ENCODE measurements around the gene THAP3. TPM values are rescaled to one million over a fixed set of nuclear protein-coding genes. Genes with fewer than 3 reads are reported as not detected.

The THAP3 gene
- total RNA-seq, 2 donors from 2014 or later: 37.6 to 42.1 TPM

DNA sequence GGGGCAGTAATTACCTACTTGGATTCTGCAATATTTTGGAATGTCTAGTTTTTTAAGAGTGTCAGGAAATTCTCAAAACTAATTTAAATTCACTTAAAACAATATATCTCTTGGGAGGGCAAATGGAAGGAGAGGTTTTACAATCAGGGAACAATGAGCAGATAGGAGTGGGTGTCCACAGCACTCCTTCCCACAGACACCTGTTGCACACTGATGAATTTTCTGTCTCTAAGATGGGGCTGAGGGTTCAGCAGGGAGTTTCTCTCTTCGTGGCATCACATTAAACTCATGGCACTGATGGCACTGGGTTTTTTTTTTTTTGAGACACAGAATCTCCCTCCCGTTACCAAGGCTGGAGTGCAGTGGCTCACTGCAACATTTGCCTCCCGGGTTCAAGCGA lies 5.6 kb upstream of the THAP3 start:
- H3K4me1 ChIP-seq (replicated peaks): peaks cover 6% of the 10 kb centered on the region
- no peak overlapping the region for H3K4me3 ChIP-seq
- H3K9me3 ChIP-seq: no peaks in the 10 kb centered on the region
- intact Hi-C loops (cut with DNase I): no loop called here
- no peak overlapping the region for H3K27ac ChIP-seq
- WGBS: 86% methylated on average over 4 of the region's 4 CpGs
- H3K27me3 ChIP-seq (replicated peaks; ENCODE audit: insufficient read depth): no peaks in the 10 kb centered on the region
- peaks cover 7 to 8% of the 10 kb centered on the region in 2 donors for H3K36me3 ChIP-seq
- DNase-seq (ENCODE audit: low spot score): no peak
- TF ChIP-seq POLR2AphosphoS5 (IDR thresholded peaks at IDR 0.05): no peak
- TF ChIP-seq, protein P1, sequence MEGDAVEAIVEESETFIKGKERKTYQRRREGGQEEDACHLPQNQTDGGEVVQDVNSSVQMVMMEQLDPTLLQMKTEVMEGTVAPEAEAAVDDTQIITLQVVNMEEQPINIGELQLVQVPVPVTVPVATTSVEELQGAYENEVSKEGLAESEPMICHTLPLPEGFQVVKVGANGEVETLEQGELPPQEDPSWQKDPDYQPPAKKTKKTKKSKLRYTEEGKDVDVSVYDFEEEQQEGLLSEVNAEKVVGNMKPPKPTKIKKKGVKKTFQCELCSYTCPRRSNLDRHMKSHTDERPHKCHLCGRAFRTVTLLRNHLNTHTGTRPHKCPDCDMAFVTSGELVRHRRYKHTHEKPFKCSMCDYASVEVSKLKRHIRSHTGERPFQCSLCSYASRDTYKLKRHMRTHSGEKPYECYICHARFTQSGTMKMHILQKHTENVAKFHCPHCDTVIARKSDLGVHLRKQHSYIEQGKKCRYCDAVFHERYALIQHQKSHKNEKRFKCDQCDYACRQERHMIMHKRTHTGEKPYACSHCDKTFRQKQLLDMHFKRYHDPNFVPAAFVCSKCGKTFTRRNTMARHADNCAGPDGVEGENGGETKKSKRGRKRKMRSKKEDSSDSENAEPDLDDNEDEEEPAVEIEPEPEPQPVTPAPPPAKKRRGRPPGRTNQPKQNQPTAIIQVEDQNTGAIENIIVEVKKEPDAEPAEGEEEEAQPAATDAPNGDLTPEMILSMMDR (IDR thresholded peaks at IDR 0.05): no peak
- no peak for TF ChIP-seq POLR2A (IDR thresholded peaks at IDR 0.05)

DNA sequence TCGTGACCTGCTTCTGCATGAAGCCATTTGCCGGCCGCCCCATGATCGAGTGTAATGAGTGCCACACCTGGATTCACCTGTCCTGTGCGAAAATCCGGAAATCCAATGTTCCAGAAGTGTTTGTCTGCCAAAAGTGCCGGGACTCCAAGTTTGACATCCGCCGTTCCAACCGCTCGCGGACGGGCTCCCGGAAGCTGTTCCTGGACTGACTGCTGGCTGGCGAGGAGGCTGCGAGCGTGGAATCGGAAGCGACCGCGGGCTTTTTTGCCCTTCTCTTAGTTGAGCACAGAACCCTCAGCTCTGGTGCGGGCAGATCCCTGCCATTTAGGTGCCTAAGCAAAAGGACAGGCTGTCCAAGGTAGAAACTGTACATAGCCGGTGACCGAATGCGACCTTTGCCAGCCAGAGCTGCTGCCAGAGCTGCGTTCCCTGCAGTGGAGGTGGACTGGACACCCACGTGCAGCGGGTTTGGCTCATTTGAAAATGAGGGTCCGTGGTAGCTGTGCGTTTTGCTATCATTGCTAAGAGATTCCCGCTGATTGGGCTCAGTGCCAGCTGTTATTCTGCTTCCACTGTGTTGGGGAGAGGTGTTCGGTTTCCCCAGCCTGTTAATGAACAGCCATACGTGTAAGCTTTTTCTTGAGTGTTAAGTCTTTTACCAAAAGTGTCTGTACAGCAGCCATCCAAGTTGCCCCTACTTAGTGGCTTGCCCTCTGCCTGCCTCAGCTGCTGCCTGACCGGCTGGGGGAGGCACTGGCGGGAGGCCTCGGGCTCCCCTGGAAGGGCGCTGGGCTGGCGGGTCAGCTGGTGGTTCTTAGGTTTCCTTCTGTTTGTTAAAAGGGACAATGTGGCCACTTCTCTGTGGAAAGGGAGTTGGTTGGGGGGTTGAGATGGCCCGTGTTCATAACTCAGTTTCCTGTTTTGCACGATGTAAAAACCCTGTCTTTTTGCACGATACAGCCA lies 3.0 kb upstream of the THAP3 start:
- WGBS: 82% methylated on average over 39 of the region's 41 CpGs
- Histone ChIP-seq H3K4me3 (no peak overlapping the region), H3K4me1 (replicated peaks) (peaks cover 6% of the 10 kb centered on the region), H3K27me3 (replicated peaks; ENCODE audit: insufficient read depth) (no peaks in the 10 kb centered on the region), H3K9me3 (no peaks in the 10 kb centered on the region), H3K27ac (peak overlapping the region; percentile 89 to 92), H3K36me3 (peaks cover 7 to 8% of the 10 kb centered on the region in 2 donors)
- no peak for DNase-seq (ENCODE audit: low spot score)
- TF ChIP-seq POLR2AphosphoS5 (IDR thresholded peaks at IDR 0.05) (no peak), POLR2A (IDR thresholded peaks at IDR 0.05) (no peak)
- intact Hi-C loops (cut with DNase I): no loop called here

DNA sequence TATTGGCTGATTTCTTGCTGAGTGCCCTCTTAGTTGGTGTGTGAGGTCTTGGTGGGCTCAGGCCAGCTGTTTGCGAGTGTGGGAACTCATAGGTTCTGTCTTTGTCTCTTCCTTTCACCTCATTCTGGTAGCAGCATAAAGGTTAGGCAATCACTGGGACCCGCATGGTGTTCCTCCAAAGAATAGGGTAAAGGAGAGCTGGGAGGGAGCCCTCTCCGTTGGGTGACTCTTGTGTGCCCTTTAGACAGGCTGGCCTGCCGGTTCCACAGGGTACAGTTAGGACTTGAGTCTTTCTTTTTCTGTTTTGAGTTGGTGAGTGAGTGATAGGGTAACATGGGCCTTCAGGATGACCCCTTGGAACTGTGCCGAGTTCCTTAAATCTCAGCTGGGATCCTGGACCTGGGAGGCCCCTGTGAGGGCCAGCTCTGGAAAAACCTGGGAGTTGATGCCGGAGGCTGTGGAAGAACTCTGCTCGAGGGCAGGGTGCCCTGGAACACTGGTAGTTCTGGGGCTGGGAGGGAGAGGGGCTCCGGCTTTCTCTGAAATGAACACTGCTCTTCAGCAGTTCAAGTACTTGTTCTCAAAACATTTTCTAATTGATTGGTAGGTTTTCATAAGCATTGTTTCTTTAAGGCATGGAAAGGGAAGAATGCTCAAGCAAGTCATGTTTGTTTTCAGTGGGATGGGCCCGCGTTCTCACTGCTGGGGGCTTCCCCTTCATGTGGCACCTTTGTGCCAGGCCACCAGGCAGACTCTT lies 2.1 kb upstream of the THAP3 start:
- H3K4me1 ChIP-seq (replicated peaks): peaks cover 6% of the 10 kb centered on the region
- no peak overlapping the region for H3K4me3 ChIP-seq
- TF ChIP-seq, protein P1 (IDR thresholded peaks at IDR 0.05): no peak
- TF ChIP-seq POLR2A (IDR thresholded peaks at IDR 0.05) (no peak), POLR2AphosphoS5 (IDR thresholded peaks at IDR 0.05) (no peak)
- DNase-seq (ENCODE audit: low spot score): no peak
- H3K9me3 ChIP-seq: no peaks in the 10 kb centered on the region
- peak overlapping the region; percentile 89 to 92 for H3K27ac ChIP-seq
- intact Hi-C loops (cut with DNase I): no loop called here
- H3K27me3 ChIP-seq (replicated peaks; ENCODE audit: insufficient read depth): no peaks in the 10 kb centered on the region
- H3K36me3 ChIP-seq: peaks cover 7 to 8% of the 10 kb centered on the region in 2 donors
- WGBS: 49% methylated on average over 10 of the region's 10 CpGs

DNA sequence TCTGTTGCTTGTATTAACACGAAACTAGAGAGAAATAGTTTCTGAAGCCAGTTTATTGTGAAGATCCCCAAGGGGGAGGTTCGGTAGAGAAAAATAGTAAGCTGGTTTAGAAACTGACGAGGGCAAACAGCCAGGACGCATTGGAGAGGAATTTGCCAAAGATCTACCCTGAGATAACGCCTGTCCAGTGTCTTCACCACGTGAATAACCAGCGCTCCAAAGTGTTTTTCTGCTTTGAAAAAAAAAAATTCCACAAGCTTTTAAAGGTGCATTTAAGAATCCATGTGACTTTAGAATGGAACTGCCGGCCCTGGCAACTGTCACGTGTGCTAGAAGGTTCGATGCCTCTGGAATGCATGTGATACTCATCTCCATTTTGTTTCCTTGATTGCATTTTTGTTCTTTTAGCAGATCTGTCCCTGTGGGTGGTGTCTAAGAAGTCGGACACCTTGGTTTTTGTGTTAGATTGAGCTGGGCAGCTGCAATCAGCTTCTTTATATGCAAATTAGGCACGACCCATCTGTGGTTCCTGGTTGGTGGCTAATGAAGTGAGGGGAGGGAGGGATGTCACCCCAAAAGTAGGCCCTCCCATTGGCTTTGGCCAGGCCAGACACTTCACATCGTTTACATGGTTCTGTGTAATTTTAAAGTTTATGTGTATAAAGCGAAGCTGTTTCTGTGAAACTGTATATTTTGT lies 1.3 kb upstream of the THAP3 start:
- 25% methylated on average over 14 of the region's 14 CpGs for WGBS
- Histone ChIP-seq H3K9me3 (no peaks in the 10 kb centered on the region), H3K27ac (peak overlapping the region; percentile 89 to 92), H3K4me1 (replicated peaks) (peaks cover 6% of the 10 kb centered on the region), H3K4me3 (no peak overlapping the region), H3K36me3 (peaks cover 7 to 8% of the 10 kb centered on the region in 2 donors), H3K27me3 (replicated peaks; ENCODE audit: insufficient read depth) (no peaks in the 10 kb centered on the region)
- DNase-seq (ENCODE audit: low spot score): peak; percentile 61
- intact Hi-C loops (cut with DNase I): no loop called here
- peak; percentile 66 for TF ChIP-seq POLR2AphosphoS5 (IDR thresholded peaks at IDR 0.05)
- TF ChIP-seq, protein P1 (IDR thresholded peaks at IDR 0.05): no peak

Data from prostate gland (tissue), 2 donors.